Body of pancreas (tissue), 4 donors: ENCODE results near the gene SLC25A43. TPM values are rescaled to one million over a fixed set of nuclear protein-coding genes. Genes with fewer than 3 reads are reported as not detected.
"Not testable (repeated sequence)": the region's sequence is repeated elsewhere in the genome, so short reads cannot be mapped to it uniquely, and the experiment has no call there.

Experiments
- ATAC-seq: fragments of 150-250 bp; one replicate; pipeline ENCODE4 v1.9.1; 2016
- DNase-seq, 4 donors: peaks; one replicate each; pipeline ENCODE4 v3.0.0-alpha.2; 2019
- H3K27ac ChIP-seq, 4 donors: fragments of 200-600 bp; sonication (generic); 1 replicate in 3 of 4; 2 replicates in 1 of 4; pipeline versions ENCODE4 v1.5.1 to v1.6.1; 2016 to 2019; ENCODE audit warnings: mild to moderate bottlenecking in 1 of 4, mixed read lengths in 1 of 4, moderate library complexity in 1 of 4
- H3K27me3 ChIP-seq, 2 donors: fragments of 200-600 bp; sonication (generic); one replicate each; pipeline ENCODE4 v1.6.0; 2016; ENCODE audit warnings: mild to moderate bottlenecking in 1 of 2
- H3K36me3 ChIP-seq, 2 donors: fragments of 200-600 bp; sonication (generic); replicated peaks in 1 of 2; 2 replicates each; pipeline ENCODE4 v1.5.1; 2016; ENCODE audit warnings: low read depth in 2 of 2; ENCODE audit not compliant: insufficient read depth in 1 of 2
- H3K4me1 ChIP-seq: fragments of 200-600 bp; sonication (generic); one replicate; pipeline ENCODE4 v1.6.0; 2016
- H3K4me3 ChIP-seq, 2 donors: fragments of 200-600 bp; sonication (generic); 1 replicate in 1 of 2; 2 replicates in 1 of 2; pipeline ENCODE4 v1.5.1; 2016 to 2019
- H3K9me3 ChIP-seq, 3 donors: fragments of 200-600 bp; sonication (generic); 1 replicate in 2 of 3; 2 replicates in 1 of 3; pipeline ENCODE4 v1.5.1; 2016
- POLR2A ChIP-seq, 3 donors: fragments of 450-650 bp; IDR thresholded peaks; one replicate each; pipeline ENCODE4 v1.6.1; 2016; ENCODE audit warnings: antibody characterized with exemption in 3 of 3, mild to moderate bottlenecking in 2 of 3
- WGBS, 2 donors: methylation state at CpG; one replicate each; pipeline ENCODE4 v1.1.5; 2017; 5-methylcytosine and 5-hydroxymethylcytosine counted together
- intact Hi-C: fragments of 100-400 bp; cut with DNase I; formaldehyde crosslinking; loops from one replicate; pipeline ENCODE4 v1.15.1; 2023
- total RNA-seq, 2 donors: library from RNA; depleted of rRNA; stranded (reverse); fragments of >200 nt; gene quantifications; one replicate each; pipeline ENCODE4 v1.1.0, GENCODE V29; 2016
- TF ChIP-seq, protein P1 (sequence below), 7 experiments: fragments of 450-650 bp in 4 of 7; fragments of 200-600 bp in 3 of 7; sonication (generic) in 3 of 7; IDR thresholded peaks; one replicate each; pipeline ENCODE4 v1.5.1; 2016 to 2019; ENCODE audit warnings: antibody characterized with exemption in 7 of 7

SLC25A43 gene
- total RNA-seq, 2 donors from 2014 or later: 10.6 to 13.8 TPM

DNA sequence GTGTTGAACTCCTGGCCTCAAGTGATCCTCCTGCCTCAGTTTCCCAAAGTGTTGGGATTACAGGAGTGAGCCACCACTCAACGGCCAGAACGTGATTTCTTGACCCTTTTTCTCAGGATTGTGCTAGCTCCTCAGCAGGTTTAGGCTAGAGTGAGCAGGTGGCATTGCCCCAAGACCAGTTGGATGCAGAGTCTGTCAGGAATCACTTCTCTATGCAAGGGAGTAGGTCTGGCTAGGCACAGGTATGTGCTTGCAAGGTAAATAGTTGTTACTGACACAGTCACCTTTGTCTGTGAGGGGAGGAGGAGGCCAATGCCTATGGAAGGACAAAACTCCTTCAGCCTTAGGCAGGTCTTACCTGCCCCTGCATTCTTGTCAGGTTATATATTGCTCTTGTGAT is 93.3 kb downstream of the SLC25A43 start:
- no peak for TF ChIP-seq POLR2A (IDR thresholded peaks at IDR 0.05)
- TF ChIP-seq, protein P1, sequence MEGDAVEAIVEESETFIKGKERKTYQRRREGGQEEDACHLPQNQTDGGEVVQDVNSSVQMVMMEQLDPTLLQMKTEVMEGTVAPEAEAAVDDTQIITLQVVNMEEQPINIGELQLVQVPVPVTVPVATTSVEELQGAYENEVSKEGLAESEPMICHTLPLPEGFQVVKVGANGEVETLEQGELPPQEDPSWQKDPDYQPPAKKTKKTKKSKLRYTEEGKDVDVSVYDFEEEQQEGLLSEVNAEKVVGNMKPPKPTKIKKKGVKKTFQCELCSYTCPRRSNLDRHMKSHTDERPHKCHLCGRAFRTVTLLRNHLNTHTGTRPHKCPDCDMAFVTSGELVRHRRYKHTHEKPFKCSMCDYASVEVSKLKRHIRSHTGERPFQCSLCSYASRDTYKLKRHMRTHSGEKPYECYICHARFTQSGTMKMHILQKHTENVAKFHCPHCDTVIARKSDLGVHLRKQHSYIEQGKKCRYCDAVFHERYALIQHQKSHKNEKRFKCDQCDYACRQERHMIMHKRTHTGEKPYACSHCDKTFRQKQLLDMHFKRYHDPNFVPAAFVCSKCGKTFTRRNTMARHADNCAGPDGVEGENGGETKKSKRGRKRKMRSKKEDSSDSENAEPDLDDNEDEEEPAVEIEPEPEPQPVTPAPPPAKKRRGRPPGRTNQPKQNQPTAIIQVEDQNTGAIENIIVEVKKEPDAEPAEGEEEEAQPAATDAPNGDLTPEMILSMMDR (IDR thresholded peaks at IDR 0.05): no peak
- intact Hi-C loops: no loop called here
- 94% methylated on average over 2 of the region's 2 CpGs; no CpG with 5 or more reads in 1 of the 2 donors for WGBS, 2 donors
- H3K9me3 ChIP-seq: no peaks in the 10 kb centered on the region
- H3K27me3 ChIP-seq: no peaks in the 10 kb centered on the region
- no peak overlapping the region for H3K27ac ChIP-seq
- ATAC-seq (no peak), DNase-seq (no peak)
- no peaks in the 10 kb centered on the region for H3K4me1 ChIP-seq
- no peak overlapping the region for H3K4me3 ChIP-seq
- H3K36me3 ChIP-seq: no peaks in the 10 kb centered on the region

DNA sequence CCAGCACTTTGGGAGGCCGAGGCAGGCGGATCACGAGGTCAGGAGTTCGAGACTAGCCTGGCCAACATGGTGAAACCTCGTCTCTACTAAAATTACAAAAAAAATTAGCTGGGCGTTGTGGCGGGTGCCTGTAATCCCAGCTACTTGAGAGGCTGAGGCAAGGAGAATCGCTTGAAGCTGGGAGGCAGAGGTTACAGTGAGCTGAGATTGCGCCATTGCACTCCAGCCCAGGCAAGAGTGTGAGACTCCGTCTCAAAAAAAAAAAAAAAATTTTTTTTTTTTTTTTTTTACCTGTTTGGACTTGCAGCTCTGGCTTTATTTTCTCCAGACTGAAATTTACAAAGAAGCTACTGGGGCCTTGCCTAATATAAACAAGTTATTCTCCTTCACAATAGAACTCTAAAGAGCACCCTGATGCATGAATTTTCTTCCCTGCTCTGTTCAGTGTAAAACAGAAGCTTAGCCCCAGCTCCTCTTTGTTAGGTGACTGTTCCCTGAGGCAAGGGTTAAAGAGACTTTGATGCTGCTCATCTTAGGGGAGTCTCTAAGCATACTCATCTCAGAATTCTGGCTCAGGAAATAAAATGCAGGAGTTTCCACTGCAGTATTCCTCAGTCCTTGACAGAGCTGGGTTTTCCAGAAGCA is 94.8 kb downstream of the SLC25A43 start:
- intact Hi-C loops, H3K4me1 ChIP-seq: not testable (repeated sequence)
- 81 to 93% methylated on average over 5 to 10 of the region's 10 CpGs for WGBS, 2 donors

DNA sequence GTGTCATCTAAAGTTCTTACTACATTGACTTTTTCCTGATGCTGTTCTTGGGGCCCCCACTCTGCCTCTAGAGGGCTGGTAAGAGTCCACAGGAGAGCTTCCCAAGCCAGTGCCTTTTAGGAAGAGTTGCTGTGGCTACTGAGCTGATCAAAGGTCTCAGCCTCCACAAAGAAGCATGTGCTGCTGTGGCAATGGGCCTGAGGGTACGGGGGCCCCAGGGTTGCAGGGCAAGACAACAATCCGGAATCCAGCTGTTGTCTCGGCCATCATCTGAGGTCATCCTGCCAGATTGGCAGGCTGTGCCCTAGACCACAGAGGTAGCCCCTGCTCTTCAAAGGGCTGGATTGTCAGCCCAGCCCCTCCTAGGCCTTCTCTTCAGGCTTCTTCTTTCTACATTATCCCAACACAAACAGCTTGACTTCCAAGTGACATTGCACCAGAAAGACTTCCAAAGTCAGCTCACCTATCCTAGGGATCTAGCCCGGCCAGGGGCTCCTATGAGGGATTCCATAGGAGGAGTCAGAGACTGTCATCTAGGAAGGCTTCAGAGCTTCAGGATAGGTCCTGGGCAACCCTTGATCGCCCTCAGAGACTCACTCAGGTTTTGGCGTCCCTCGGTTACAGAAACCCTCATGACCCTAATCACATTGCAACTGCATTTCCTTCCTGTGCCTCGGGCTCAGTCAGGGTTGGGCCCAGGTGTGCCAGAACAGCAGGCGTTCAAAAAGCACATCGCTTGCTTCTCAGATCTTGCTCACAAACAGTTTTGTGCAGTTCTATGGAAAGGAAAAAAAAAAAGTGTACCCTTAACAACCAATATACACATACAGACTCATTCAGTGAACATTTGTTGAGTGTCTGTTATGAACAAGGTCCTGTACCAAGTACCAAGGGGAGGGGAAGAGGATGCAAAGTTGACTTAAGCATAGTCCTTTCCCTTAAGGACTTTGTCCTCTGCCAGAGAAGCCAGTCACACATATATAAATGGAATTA is 96.9 kb downstream of the SLC25A43 start:
- DNase-seq: no peak
- Histone ChIP-seq H3K36me3 (no peaks in the 10 kb centered on the region), H3K27me3 (no peaks in the 10 kb centered on the region), H3K4me3 (no peak overlapping the region), H3K27ac (no peak overlapping the region), H3K9me3 (no peaks in the 10 kb centered on the region), H3K4me1 (no peaks in the 10 kb centered on the region)
- intact Hi-C loops: no loop called here
- no peak for ATAC-seq
- TF ChIP-seq POLR2A (IDR thresholded peaks at IDR 0.05): no peak
- TF ChIP-seq, protein P1 (IDR thresholded peaks at IDR 0.05): no peak
- whole genome bisulfite sequencing, 2 donors: 64 to 65% methylated on average over 4 to 8 of the region's 10 CpGs

More for the DNA sequence above, 94.8 kb downstream of the SLC25A43 start:
- H3K4me3 ChIP-seq, DNase-seq, H3K27me3 ChIP-seq, ATAC-seq, H3K9me3 ChIP-seq, H3K36me3 ChIP-seq, H3K27ac ChIP-seq: not testable (repeated sequence)

DNA sequence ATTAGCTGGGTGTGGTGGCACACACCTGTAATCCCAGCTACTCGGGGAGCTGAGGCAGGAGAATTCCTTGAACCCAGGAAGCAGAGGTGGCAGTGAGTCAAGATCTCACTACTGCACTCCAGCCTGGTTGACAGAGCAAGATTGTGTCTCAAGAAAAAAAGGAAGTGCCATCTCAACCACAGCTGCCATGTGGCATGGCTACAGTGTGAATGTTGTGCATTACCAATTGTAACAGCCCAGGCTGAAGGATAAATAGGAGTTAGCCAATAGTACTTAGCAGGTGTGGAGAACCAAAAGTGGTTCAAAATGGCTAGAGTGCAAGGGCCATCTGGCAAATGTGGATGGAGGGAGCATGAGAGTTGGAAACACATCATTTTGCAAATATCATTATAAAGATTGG is 98.0 kb downstream of the SLC25A43 start:
- ATAC-seq (no peak), DNase-seq (no peak)
- WGBS, 2 donors: 53% methylated on average over 1 of the region's 1 CpG; no CpG with 5 or more reads in 1 of the 2 donors
- no peak overlapping the region for H3K27ac ChIP-seq
- no peaks in the 10 kb centered on the region for H3K36me3 ChIP-seq
- H3K4me1 ChIP-seq: peaks cover 2% of the 10 kb centered on the region
- no peak overlapping the region for H3K4me3 ChIP-seq
- no peaks in the 10 kb centered on the region for H3K27me3 ChIP-seq
- H3K9me3 ChIP-seq: no peaks in the 10 kb centered on the region
- TF ChIP-seq, protein P1 (IDR thresholded peaks at IDR 0.05): no peak
- TF ChIP-seq POLR2A (IDR thresholded peaks at IDR 0.05): no peak
- intact Hi-C loops: no loop called here

DNA sequence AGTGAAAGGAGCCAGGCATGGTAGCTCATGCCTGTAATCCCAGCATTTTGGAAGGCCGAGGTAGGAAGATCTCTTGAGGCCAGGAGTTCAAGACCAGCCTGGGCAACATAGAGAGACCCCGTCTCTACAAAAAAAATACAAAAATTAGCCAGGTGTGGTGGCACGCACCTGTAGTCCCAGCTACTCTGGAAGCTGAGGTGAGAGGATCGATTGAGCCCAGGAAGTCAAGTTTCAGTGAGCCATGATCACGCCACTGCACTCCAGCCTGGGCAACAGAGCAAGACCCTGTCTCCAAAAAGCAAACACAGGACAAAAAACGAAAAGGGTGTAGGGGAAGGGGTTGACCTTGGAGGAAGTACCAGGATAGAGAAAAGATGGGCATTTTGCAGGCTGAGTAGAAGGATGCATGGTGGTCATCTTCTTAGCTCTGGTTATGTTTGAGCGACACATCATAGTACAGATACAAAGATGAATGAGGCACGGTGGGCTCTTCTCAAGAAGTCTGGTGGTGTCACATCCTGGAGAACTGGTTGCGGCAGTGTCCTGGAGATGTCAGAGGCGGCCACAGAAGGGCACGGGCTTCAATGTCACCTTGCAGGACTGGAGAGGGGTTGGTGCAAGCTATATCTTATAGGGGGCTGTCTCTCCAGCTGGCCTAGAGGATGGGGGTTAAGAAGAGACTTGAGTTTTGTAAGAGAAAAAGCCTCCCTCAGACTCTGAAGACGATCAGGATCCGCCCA is 101.1 kb downstream of the SLC25A43 start:
- no peaks in the 10 kb centered on the region for H3K9me3 ChIP-seq
- no peaks in the 10 kb centered on the region for H3K27me3 ChIP-seq
- WGBS, 2 donors: 78 to 79% methylated on average over 8 to 12 of the region's 13 CpGs
- peaks cover 19% of the 10 kb centered on the region for H3K4me1 ChIP-seq
- H3K27ac ChIP-seq: no peak overlapping the region
- TF ChIP-seq, protein P1 (IDR thresholded peaks at IDR 0.05): no peak
- no peak for TF ChIP-seq POLR2A (IDR thresholded peaks at IDR 0.05)
- no peak overlapping the region for H3K4me3 ChIP-seq
- H3K36me3 ChIP-seq: no peaks in the 10 kb centered on the region
- ATAC-seq: no peak
- no peak for DNase-seq
- intact Hi-C loops: no loop called here
